A549 treated with ZK216348 at 1 μM for 4 hours (cell line): Measurements from ENCODE around the gene AQP3. TPM values are rescaled to one million over a fixed set of nuclear protein-coding genes. Genes with fewer than 3 reads are reported as not detected.

ENCODE experiments used
- total RNA-seq: library from RNA; stranded (reverse); fragments of 200-300 nt; extraction: Qiagen RNA extraction; gene quantifications from 5 replicates; pipeline ENCODE4 v1.2.3, GENCODE V29; 2022; ENCODE audit warnings: low read depth

Gene AQP3
- 11.1 to 21.4 TPM (median 20.2 TPM) in 5 replicates for total RNA-seq

GRCh38 chr9:33446946-33447798, at the start of gene AQP3:
Gene AQP3, minus strand, starts transcription at chr9:33447593. Its CDS starts 63 bp downstream, at chr9:33447530.

GRCh38 chr9:33473643-33474352, 26.4 kb upstream of the AQP3 start, which contains the start of gene NOL6:
Gene NOL6, minus strand, starts transcription at chr9:33473924. Its CDS starts 82 bp downstream, at chr9:33473842.

GRCh38 chr9:33402371-33402770, 45.0 kb downstream of the AQP3 start, which contains the start of gene AQP7:
Gene AQP7, minus strand, starts transcription at chr9:33402568. Its CDS starts 1,306 bp downstream, at chr9:33401262.

Other genes with a start within 250 kb of the AQP3 start
- gene SPINK4, start 207.4 kb downstream of the AQP3 start, total RNA-seq: not detected in 5 replicates
- gene BAG1, start 182.9 kb downstream of the AQP3 start, total RNA-seq: 141 to 154 TPM (median 150 TPM) in 5 replicates
- gene CHMP5, start 182.5 kb downstream of the AQP3 start, total RNA-seq: 67.6 to 92.1 TPM (median 73.5 TPM) in 5 replicates
- gene NFX1, start 157.1 kb downstream of the AQP3 start, total RNA-seq: 28.5 to 33.2 TPM (median 30.4 TPM) in 5 replicates
- 0.36 to 0.95 TPM (median 0.47 TPM) in 5 replicates for gene AQP7, start 45.0 kb downstream of the AQP3 start, total RNA-seq
- 51.0 to 69.0 TPM (median 65.3 TPM) in 5 replicates for gene NOL6, start 26.3 kb upstream of the AQP3 start, total RNA-seq
- gene ANKRD18B, start 76.7 kb upstream of the AQP3 start, total RNA-seq: 3.1 to 9.0 TPM (median 8.5 TPM) in 5 replicates